ENCODE measurements around the gene MAF.

Gene MAF

DNA sequence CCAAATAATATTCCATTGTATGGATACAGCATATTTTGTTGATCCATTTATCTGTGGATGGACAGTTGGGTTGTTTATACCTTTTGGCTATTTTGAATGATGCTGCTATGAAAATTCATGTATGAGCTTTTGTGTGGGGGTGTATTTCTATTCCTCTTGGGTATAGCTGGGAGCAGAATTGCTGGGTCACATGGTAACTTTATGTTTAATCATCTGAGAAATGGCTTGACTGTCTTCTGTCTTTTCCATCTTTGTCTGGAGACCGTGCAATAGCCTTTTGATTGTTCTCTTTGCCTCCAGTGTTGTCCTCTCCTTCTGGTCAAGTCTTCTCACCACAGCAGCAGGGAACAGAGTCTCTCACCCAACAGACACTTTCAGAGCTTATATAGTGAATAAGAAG lies 20.5 kb upstream of the MAF start:
- no peak for DNase-seq
- H3K79me2 ChIP-seq (ENCODE audit: low read length), result no peaks in the 10 kb centered on the region
- TF ChIP-seq EZH2phosphoT487 (IDR thresholded peaks at IDR 0.05; ENCODE audit: low read length) (no peak), EZH2 (optimal IDR thresholded peaks at IDR 0.05; ENCODE audit: low read depth, low read length) (no peak)
- TF ChIP-seq, protein P1, sequence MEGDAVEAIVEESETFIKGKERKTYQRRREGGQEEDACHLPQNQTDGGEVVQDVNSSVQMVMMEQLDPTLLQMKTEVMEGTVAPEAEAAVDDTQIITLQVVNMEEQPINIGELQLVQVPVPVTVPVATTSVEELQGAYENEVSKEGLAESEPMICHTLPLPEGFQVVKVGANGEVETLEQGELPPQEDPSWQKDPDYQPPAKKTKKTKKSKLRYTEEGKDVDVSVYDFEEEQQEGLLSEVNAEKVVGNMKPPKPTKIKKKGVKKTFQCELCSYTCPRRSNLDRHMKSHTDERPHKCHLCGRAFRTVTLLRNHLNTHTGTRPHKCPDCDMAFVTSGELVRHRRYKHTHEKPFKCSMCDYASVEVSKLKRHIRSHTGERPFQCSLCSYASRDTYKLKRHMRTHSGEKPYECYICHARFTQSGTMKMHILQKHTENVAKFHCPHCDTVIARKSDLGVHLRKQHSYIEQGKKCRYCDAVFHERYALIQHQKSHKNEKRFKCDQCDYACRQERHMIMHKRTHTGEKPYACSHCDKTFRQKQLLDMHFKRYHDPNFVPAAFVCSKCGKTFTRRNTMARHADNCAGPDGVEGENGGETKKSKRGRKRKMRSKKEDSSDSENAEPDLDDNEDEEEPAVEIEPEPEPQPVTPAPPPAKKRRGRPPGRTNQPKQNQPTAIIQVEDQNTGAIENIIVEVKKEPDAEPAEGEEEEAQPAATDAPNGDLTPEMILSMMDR (IDR thresholded peaks at IDR 0.05; ENCODE audit: low read length), result no peak
- no peak overlapping the region for H3K4me3 ChIP-seq (ENCODE audit: low read length)
- H3K9me3 ChIP-seq (replicated peaks; ENCODE audit: insufficient read depth, low read length), result no peaks in the 10 kb centered on the region
- no peaks in the 10 kb centered on the region for H3K9me2 ChIP-seq (replicated peaks; ENCODE audit: insufficient read depth, low read length)
- H3K27me3 ChIP-seq (replicated peaks; ENCODE audit: insufficient read depth, low read length), result no peaks in the 10 kb centered on the region
- H3K4me1 ChIP-seq (ENCODE audit: low read length), result peaks cover 6% of the 10 kb centered on the region
- H3K27ac ChIP-seq (ENCODE audit: low read length), result no peak overlapping the region
- H3F3A ChIP-seq (ENCODE audit: insufficient read depth, low read length), result no peaks in the 10 kb centered on the region
- no peaks in the 10 kb centered on the region for H3K36me3 ChIP-seq (replicated peaks; ENCODE audit: insufficient read depth, low read length)
- no peaks in the 10 kb centered on the region for H4K20me1 ChIP-seq (ENCODE audit: insufficient read depth, low read length)
- H3K9ac ChIP-seq (ENCODE audit: low read length), result no peak overlapping the region
- no peak overlapping the region for H3K4me2 ChIP-seq (ENCODE audit: low read depth, low read length)
- no peak overlapping the region for H2AFZ ChIP-seq (ENCODE audit: low read length)

DNA sequence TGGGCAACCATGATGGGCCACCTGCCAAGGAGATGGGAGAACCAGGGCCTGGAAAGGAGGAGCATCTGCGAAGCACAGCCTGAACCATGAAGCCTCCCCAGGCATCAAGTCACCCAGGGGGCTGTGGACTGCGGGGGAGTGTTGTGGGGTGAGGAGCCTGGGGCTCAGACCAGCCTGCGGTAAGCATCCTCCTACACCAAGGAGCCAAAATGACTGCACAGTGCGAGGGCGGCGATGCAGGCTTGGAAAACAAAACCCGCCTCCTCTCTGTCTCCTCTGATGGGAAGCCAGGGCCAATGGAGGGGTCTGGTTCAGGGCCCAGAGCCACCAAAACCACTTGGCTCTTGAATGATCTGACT lies 18.1 kb upstream of the MAF start:
- H2AFZ ChIP-seq (ENCODE audit: low read length), result no peak overlapping the region
- H3K27me3 ChIP-seq (replicated peaks; ENCODE audit: insufficient read depth, low read length), result no peaks in the 10 kb centered on the region
- no peak for DNase-seq
- TF ChIP-seq EZH2 (optimal IDR thresholded peaks at IDR 0.05; ENCODE audit: low read depth, low read length), result no peak
- no peak for TF ChIP-seq EZH2phosphoT487 (IDR thresholded peaks at IDR 0.05; ENCODE audit: low read length)
- TF ChIP-seq, protein P1 (IDR thresholded peaks at IDR 0.05; ENCODE audit: low read length), result no peak
- H3K9me2 ChIP-seq (replicated peaks; ENCODE audit: insufficient read depth, low read length), result no peaks in the 10 kb centered on the region
- no peaks in the 10 kb centered on the region for H4K20me1 ChIP-seq (ENCODE audit: insufficient read depth, low read length)
- H3K4me1 ChIP-seq (ENCODE audit: low read length), result no peaks in the 10 kb centered on the region
- no peaks in the 10 kb centered on the region for H3K79me2 ChIP-seq (ENCODE audit: low read length)
- no peak overlapping the region for H3K9ac ChIP-seq (ENCODE audit: low read length)
- no peak overlapping the region for H3K27ac ChIP-seq (ENCODE audit: low read length)
- H3K4me3 ChIP-seq (ENCODE audit: low read length), result no peak overlapping the region
- H3K9me3 ChIP-seq (replicated peaks; ENCODE audit: insufficient read depth, low read length), result no peaks in the 10 kb centered on the region
- no peaks in the 10 kb centered on the region for H3F3A ChIP-seq (ENCODE audit: insufficient read depth, low read length)
- H3K36me3 ChIP-seq (replicated peaks; ENCODE audit: insufficient read depth, low read length), result no peaks in the 10 kb centered on the region
- H3K4me2 ChIP-seq (ENCODE audit: low read depth, low read length), result no peak overlapping the region

DNA sequence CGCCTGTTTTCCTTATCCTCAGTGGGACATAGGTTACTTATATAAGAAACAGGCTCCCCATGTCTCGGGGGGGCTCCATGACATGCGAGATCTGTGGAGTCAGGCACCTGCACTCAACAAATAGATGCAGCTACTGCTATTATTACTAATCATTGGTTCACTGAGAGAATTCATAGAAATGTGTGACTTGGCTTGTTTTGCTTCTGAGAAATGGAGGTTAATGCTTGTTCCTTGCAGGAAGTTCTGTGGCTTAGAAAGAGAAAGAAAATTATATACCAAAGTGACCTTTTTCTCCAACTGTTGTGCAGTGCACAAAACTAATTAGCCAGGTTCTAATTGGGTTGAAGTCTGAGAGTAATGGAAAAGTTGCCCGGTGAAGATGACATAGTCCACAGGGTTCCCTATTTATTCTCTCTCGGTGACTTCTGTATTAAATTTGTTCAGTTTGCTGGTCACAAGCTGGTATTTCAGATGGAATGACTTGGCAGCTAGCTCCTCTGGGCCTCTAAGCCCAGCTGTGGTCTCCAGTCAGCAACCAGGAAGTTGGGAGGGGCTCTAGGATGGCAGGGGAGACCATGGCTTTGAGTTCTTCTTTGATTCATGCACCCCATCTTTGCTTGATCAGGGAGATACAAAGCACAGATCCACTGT lies 17.6 kb upstream of the MAF start:
- Histone ChIP-seq H3K9me2 (replicated peaks; ENCODE audit: insufficient read depth, low read length) (no peaks in the 10 kb centered on the region), H3K27me3 (replicated peaks; ENCODE audit: insufficient read depth, low read length) (no peaks in the 10 kb centered on the region), H4K20me1 (ENCODE audit: insufficient read depth, low read length) (no peaks in the 10 kb centered on the region), H3K9me3 (replicated peaks; ENCODE audit: insufficient read depth, low read length) (no peaks in the 10 kb centered on the region), H3K9ac (ENCODE audit: low read length) (no peak overlapping the region), H3K4me1 (ENCODE audit: low read length) (no peaks in the 10 kb centered on the region), H3F3A (ENCODE audit: insufficient read depth, low read length) (no peaks in the 10 kb centered on the region), H3K4me3 (ENCODE audit: low read length) (no peak overlapping the region), H2AFZ (ENCODE audit: low read length) (no peak overlapping the region), H3K36me3 (replicated peaks; ENCODE audit: insufficient read depth, low read length) (no peaks in the 10 kb centered on the region), H3K27ac (ENCODE audit: low read length) (no peak overlapping the region), H3K4me2 (ENCODE audit: low read depth, low read length) (no peak overlapping the region), H3K79me2 (ENCODE audit: low read length) (no peaks in the 10 kb centered on the region)
- DNase-seq, result no peak
- TF ChIP-seq, protein P1 (IDR thresholded peaks at IDR 0.05; ENCODE audit: low read length), result no peak
- TF ChIP-seq EZH2 (optimal IDR thresholded peaks at IDR 0.05; ENCODE audit: low read depth, low read length) (no peak), EZH2phosphoT487 (IDR thresholded peaks at IDR 0.05; ENCODE audit: low read length) (no peak)
